HG02938 (cell line): ENCODE results near the gene TMTC2.
"Not testable (repeated sequence)": the region's sequence is repeated elsewhere in the genome, so short reads cannot be mapped to it uniquely, and the experiment has no call there.

Source experiments
- ATAC-seq: cut with Tn5 transposase; IDR thresholded peaks from one replicate; pipeline ENCODE4 v1.9.1; 2021; ENCODE audit warnings: mild to moderate bottlenecking, moderate library complexity; ENCODE audit not compliant: unreplicated experiment

TMTC2 gene

GRCh38 chr12:82835217-82835616 lies 148.5 kb downstream of the TMTC2 start:
- ATAC-seq, result no peak

GRCh38 chr12:82838131-82838551 lies 151.4 kb downstream of the TMTC2 start:
- no peak for ATAC-seq

GRCh38 chr12:82838827-82839226 lies 152.1 kb downstream of the TMTC2 start:
- no peak for ATAC-seq

- no peak for ATAC-seq
Observed at GRCh38 chr12:82839796-82840195, 153.1 kb downstream of the TMTC2 start.

GRCh38 chr12:82841487-82841904 lies 154.8 kb downstream of the TMTC2 start:
- no peak for ATAC-seq

GRCh38 chr12:82842480-82842879 lies 155.8 kb downstream of the TMTC2 start:
- no peak for ATAC-seq

GRCh38 chr12:82845076-82845475 lies 158.4 kb downstream of the TMTC2 start:
- ATAC-seq, result not testable (repeated sequence)

- ATAC-seq, result no peak
Observed at GRCh38 chr12:82848845-82849244, 162.1 kb downstream of the TMTC2 start.

- ATAC-seq, result peak; percentile 47
Observed at GRCh38 chr12:82852529-82852928, 165.8 kb downstream of the TMTC2 start.

GRCh38 chr12:82855872-82856271 lies 169.2 kb downstream of the TMTC2 start:
- peak; percentile 89 for ATAC-seq

GRCh38 chr12:82857276-82857675 lies 170.6 kb downstream of the TMTC2 start:
- ATAC-seq, result no peak

- ATAC-seq, result no peak
Observed at GRCh38 chr12:82857911-82858533, 171.3 kb downstream of the TMTC2 start.

GRCh38 chr12:82858534-82858917 lies 171.8 kb downstream of the TMTC2 start:
- no peak for ATAC-seq

- no peak for ATAC-seq
Observed at GRCh38 chr12:82862069-82862841, 175.5 kb downstream of the TMTC2 start.

GRCh38 chr12:82862876-82863649 lies 176.4 kb downstream of the TMTC2 start:
- no peak for ATAC-seq

GRCh38 chr12:82866227-82866775 lies 179.6 kb downstream of the TMTC2 start:
- ATAC-seq, result no peak

GRCh38 chr12:82866946-82867345 lies 180.2 kb downstream of the TMTC2 start:
- ATAC-seq, result no peak

GRCh38 chr12:82867762-82868500 lies 181.2 kb downstream of the TMTC2 start:
- ATAC-seq, result no peak

GRCh38 chr12:82870771-82871377 lies 184.2 kb downstream of the TMTC2 start:
- peak; percentile 63 for ATAC-seq

- no peak for ATAC-seq
Observed at GRCh38 chr12:82872088-82872487, 185.4 kb downstream of the TMTC2 start.
